A549 (cell line): ENCODE results near the gene MFSD6L.

Experiments used
- JUN ChIP-seq, 2 experiments: fragments of >200 bp; sonication (Bioruptor Twin); formaldehyde crosslinking; IDR thresholded peaks; 2 replicates in 1 of 2; 3 replicates in 1 of 2; pipeline ENCODE4 v1.6.1; 2016 to 2017
- KDM1A ChIP-seq: fragments of 200-600 bp; sonication (generic); IDR thresholded peaks from 2 replicates; pipeline ENCODE4 v1.6.1; 2016; ENCODE audit warnings: low read depth, mild to moderate bottlenecking
- MYC ChIP-seq: IDR thresholded peaks from 2 replicates; pipeline ENCODE4 v1.6.1; 2012; ENCODE audit warnings: mild to moderate bottlenecking, inconsistent platforms, low read length, improper control_type of control experiment, borderline replicate concordance
- TF ChIP-seq, protein P1 (sequence below): fragments of >200 bp; sonication (Bioruptor Twin); formaldehyde crosslinking; IDR thresholded peaks from 3 replicates; pipeline ENCODE4 v1.5.1; 2016

DNA sequence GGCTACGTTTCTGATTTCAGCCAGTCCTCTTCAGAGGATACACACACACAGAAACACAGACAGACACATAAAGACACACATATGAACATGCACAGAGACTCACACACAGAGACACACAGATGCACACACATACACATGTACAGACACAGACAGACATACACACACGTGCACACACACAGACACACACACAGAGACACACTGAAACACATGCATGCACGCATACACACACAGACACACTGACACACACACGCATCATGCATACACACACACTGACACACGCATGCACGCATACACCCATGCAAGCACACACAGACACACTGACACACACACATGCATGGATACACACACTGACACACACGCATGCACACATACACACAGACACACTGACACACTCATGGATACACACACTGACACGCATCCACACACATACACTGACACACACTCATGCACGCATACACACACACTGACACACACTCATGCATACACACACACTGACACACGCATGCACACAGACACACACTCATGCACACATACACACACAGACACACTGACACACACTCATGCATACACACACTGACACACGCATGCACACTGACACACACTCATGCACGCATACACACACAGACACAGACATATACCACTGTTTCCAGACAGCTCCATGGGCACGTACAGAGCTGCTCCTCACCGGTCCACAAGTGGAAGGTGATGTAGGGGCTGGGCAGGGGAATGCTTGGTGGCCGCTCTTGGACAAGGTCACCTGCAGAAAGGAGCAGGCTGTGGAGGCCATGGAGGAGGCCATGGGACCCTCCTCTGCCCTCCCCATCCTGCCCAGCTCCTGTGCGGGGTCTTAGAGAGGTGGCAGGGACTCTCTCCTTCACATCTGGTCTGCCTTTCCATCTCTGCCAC is 30.1 kb upstream of the MFSD6L start:
- TF ChIP-seq, protein P1, sequence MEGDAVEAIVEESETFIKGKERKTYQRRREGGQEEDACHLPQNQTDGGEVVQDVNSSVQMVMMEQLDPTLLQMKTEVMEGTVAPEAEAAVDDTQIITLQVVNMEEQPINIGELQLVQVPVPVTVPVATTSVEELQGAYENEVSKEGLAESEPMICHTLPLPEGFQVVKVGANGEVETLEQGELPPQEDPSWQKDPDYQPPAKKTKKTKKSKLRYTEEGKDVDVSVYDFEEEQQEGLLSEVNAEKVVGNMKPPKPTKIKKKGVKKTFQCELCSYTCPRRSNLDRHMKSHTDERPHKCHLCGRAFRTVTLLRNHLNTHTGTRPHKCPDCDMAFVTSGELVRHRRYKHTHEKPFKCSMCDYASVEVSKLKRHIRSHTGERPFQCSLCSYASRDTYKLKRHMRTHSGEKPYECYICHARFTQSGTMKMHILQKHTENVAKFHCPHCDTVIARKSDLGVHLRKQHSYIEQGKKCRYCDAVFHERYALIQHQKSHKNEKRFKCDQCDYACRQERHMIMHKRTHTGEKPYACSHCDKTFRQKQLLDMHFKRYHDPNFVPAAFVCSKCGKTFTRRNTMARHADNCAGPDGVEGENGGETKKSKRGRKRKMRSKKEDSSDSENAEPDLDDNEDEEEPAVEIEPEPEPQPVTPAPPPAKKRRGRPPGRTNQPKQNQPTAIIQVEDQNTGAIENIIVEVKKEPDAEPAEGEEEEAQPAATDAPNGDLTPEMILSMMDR = no peak
- TF ChIP-seq KDM1A = no peak
- no peak for TF ChIP-seq JUN (IDR thresholded peaks at IDR 0.05)
- no peak for TF ChIP-seq MYC
